ENCODE data around the gene MCUB.

The MCUB gene

GRCh38 chr4:109699553-109700225 is 139.6 kb downstream of the MCUB start:
- no peak overlapping the region for H2BK5ac ChIP-seq (ENCODE audit: low read depth, low read length, poor library complexity)
- H4K91ac ChIP-seq (ENCODE audit: low read depth, low read length), result no peak overlapping the region
- H3K4me2 ChIP-seq (ENCODE audit: low read length), result no peak overlapping the region
- no peak overlapping the region for H2AK5ac ChIP-seq (ENCODE audit: low read length)
- no peak overlapping the region for H2BK120ac ChIP-seq (ENCODE audit: insufficient read depth, low read length, poor library complexity)
- peaks cover 10% of the 10 kb centered on the region for H3K79me2 ChIP-seq (ENCODE audit: control insufficient read depth, insufficient read depth, low read length, poor library complexity)
- no peaks in the 10 kb centered on the region for H3K9me3 ChIP-seq (ENCODE audit: insufficient read depth, low read depth, low read length)
- peak overlapping the region; percentile 49 for H3K9ac ChIP-seq (ENCODE audit: low read length)
- peaks cover 9 to 10% of the 10 kb centered on the region in 2 experiments for H3K36me3 ChIP-seq (ENCODE audit: control insufficient read depth in 1 of 2, insufficient read depth in 2 of 2, low read length in 2 of 2)
- H2BK12ac ChIP-seq (ENCODE audit: low read length), result no peak overlapping the region
- H3K4ac ChIP-seq (ENCODE audit: low read depth, low read length), result no peak overlapping the region
- H3K27me3 ChIP-seq (ENCODE audit: insufficient read depth, low read length), result no peaks in the 10 kb centered on the region
- WGBS (ENCODE audit: extremely low coverage, insufficient coverage, insufficient read length), result no CpG with 5 or more reads among the region's 8 CpGs
- no peak overlapping the region for H2AFZ ChIP-seq (ENCODE audit: insufficient read depth, low read length, poor library complexity)
- H3K79me1 ChIP-seq (ENCODE audit: low read length), result peaks cover 10% of the 10 kb centered on the region
- H3K14ac ChIP-seq (ENCODE audit: low read length), result no peak overlapping the region
- no peak overlapping the region for H4K8ac ChIP-seq (ENCODE audit: low read depth, low read length)
- no peak overlapping the region for H3K4me3 ChIP-seq (ENCODE audit: low read depth, low read length)
- no peak for DNase-seq
- no peak overlapping the region for H4K12ac ChIP-seq (ENCODE audit: low read depth, low read length)
- peaks cover 5 to 10% of the 10 kb centered on the region in 2 experiments for H3K4me1 ChIP-seq (ENCODE audit: control insufficient read depth in 1 of 2, insufficient read depth in 2 of 2, low read length in 2 of 2)
- peak overlapping the region; percentile 38 for H3K23ac ChIP-seq (ENCODE audit: low read length)
- H3K18ac ChIP-seq (ENCODE audit: low read length), result no peak overlapping the region
- H3K27ac ChIP-seq (ENCODE audit: low read depth, low read length), result no peak overlapping the region

- Histone ChIP-seq H4K12ac (ENCODE audit: low read depth, low read length) (peak overlapping the region; percentile 12), H3K4me3 (ENCODE audit: low read depth, low read length) (peak overlapping the region; percentile 85), H3K4ac (ENCODE audit: low read depth, low read length) (peak overlapping the region; percentile 59), H3K27ac (ENCODE audit: low read depth, low read length) (no peak overlapping the region), H2BK12ac (ENCODE audit: low read length) (no peak overlapping the region), H3K18ac (ENCODE audit: low read length) (no peak overlapping the region), H2AK5ac (ENCODE audit: low read length) (no peak overlapping the region), H2BK5ac (ENCODE audit: low read depth, low read length, poor library complexity) (no peak overlapping the region), H3K79me2 (ENCODE audit: control insufficient read depth, insufficient read depth, low read length, poor library complexity) (peaks cover 10% of the 10 kb centered on the region), H4K91ac (ENCODE audit: low read depth, low read length) (peak overlapping the region; percentile 56), H4K8ac (ENCODE audit: low read depth, low read length) (peak overlapping the region; percentile 72), H3K23ac (ENCODE audit: low read length) (no peak overlapping the region), H2BK120ac (ENCODE audit: insufficient read depth, low read length, poor library complexity) (no peak overlapping the region), H3K9me3 (ENCODE audit: insufficient read depth, low read depth, low read length) (no peaks in the 10 kb centered on the region), H2AFZ (ENCODE audit: insufficient read depth, low read length, poor library complexity) (no peak overlapping the region), H3K36me3 (ENCODE audit: control insufficient read depth in 1 of 2, insufficient read depth in 2 of 2, low read length in 2 of 2) (peaks cover 9 to 10% of the 10 kb centered on the region in 2 experiments), H3K4me1 (ENCODE audit: control insufficient read depth in 1 of 2, insufficient read depth in 2 of 2, low read length in 2 of 2) (peaks cover 5 to 10% of the 10 kb centered on the region in 2 experiments), H3K4me2 (ENCODE audit: low read length) (peak overlapping the region; percentile 79), H3K14ac (ENCODE audit: low read length) (peak overlapping the region; percentile 53), H3K9ac (ENCODE audit: low read length) (peak overlapping the region; percentile 62), H3K27me3 (ENCODE audit: insufficient read depth, low read length) (no peaks in the 10 kb centered on the region), H3K79me1 (ENCODE audit: low read length) (peaks cover 10% of the 10 kb centered on the region)
- DNase-seq, result no peak
- WGBS (ENCODE audit: extremely low coverage, insufficient coverage, insufficient read length), result no CpG with 5 or more reads among the region's 21 CpGs
Observed at GRCh38 chr4:109701566-109702410, 141.7 kb downstream of the MCUB start.

- WGBS (ENCODE audit: extremely low coverage, insufficient coverage, insufficient read length), result no CpG with 5 or more reads among the region's 72 CpGs
- peak within 1 kb of the TSS; percentile 48 for H3K18ac ChIP-seq (ENCODE audit: low read length)
- no peaks in the 10 kb centered on the region for H3K27me3 ChIP-seq (ENCODE audit: insufficient read depth, low read length)
- H4K8ac ChIP-seq (ENCODE audit: low read depth, low read length), result peak within 1 kb of the TSS; percentile 78
- H2BK5ac ChIP-seq (ENCODE audit: low read depth, low read length, poor library complexity), result peak within 1 kb of the TSS; percentile 68
- H3K4me3 ChIP-seq (ENCODE audit: low read depth, low read length), result peak within 1 kb of the TSS; percentile 85
- peak within 1 kb of the TSS; percentile 62 for H3K9ac ChIP-seq (ENCODE audit: low read length)
- H3K36me3 ChIP-seq (ENCODE audit: control insufficient read depth in 1 of 2, insufficient read depth in 2 of 2, low read length in 2 of 2), result peaks cover 0 to 4% of the 10 kb centered on the region in 2 experiments
- H2BK12ac ChIP-seq (ENCODE audit: low read length), result peak within 1 kb of the TSS; percentile 34
- no peak within 1 kb of the TSS for H3K23ac ChIP-seq (ENCODE audit: low read length)
- peak within 1 kb of the TSS; percentile 64 for H2BK120ac ChIP-seq (ENCODE audit: insufficient read depth, low read length, poor library complexity)
- peak within 1 kb of the TSS; percentile 82 for H4K12ac ChIP-seq (ENCODE audit: low read depth, low read length)
- H4K91ac ChIP-seq (ENCODE audit: low read depth, low read length), result peak within 1 kb of the TSS; percentile 56
- H2AK5ac ChIP-seq (ENCODE audit: low read length), result no peak within 1 kb of the TSS
- peak within 1 kb of the TSS; percentile 40 for H3K4ac ChIP-seq (ENCODE audit: low read depth, low read length)
- H3K9me3 ChIP-seq (ENCODE audit: insufficient read depth, low read depth, low read length), result no peaks in the 10 kb centered on the region
- H3K4me2 ChIP-seq (ENCODE audit: low read length), result peak within 1 kb of the TSS; percentile 79
- H3K4me1 ChIP-seq (ENCODE audit: control insufficient read depth in 1 of 2, insufficient read depth in 2 of 2, low read length in 2 of 2), result peaks cover 5 to 10% of the 10 kb centered on the region in 2 experiments
- H3K27ac ChIP-seq (ENCODE audit: low read depth, low read length), result peak within 1 kb of the TSS; percentile 40
- DNase-seq, result peak; percentile 60 to 72
- peaks cover 10% of the 10 kb centered on the region for H3K79me1 ChIP-seq (ENCODE audit: low read length)
- peaks cover 10% of the 10 kb centered on the region for H3K79me2 ChIP-seq (ENCODE audit: control insufficient read depth, insufficient read depth, low read length, poor library complexity)
- H2AFZ ChIP-seq (ENCODE audit: insufficient read depth, low read length, poor library complexity), result peak within 1 kb of the TSS; percentile 62
- peak within 1 kb of the TSS; percentile 75 for H3K14ac ChIP-seq (ENCODE audit: low read length)
Observed at GRCh38 chr4:109702950-109703663, 143.1 kb downstream of the MCUB start, which contains the start of gene CASP6. TSS of gene CASP6 (minus strand) at chr4:109703445. CDS start at chr4:109703395, 50 bp downstream.

Measured in trophoblast cell (in vitro differentiated cells and primary cell).